Activated effector memory CD4-positive, alpha-beta T cell treated with Interleukin-2 at 50 U/mL for 16 hours (primary cell): Measurements from ENCODE around the gene LRP1B.
"Not testable (repeated sequence)": the region's sequence is repeated elsewhere in the genome, so short reads cannot be mapped to it uniquely, and the experiment has no call there.

ENCODE experiments used
- DNase-seq: peaks from one replicate; pipeline ENCODE4 v3.0.0-alpha.2; 2020

Gene LRP1B

GRCh38 chr2:141863964-141864363, 266.9 kb downstream of the LRP1B start:
- DNase-seq, result no peak

- no peak for DNase-seq
These were observed 274.4 kb downstream of the LRP1B start for GRCh38 chr2:141856215-141856919.

DNA sequence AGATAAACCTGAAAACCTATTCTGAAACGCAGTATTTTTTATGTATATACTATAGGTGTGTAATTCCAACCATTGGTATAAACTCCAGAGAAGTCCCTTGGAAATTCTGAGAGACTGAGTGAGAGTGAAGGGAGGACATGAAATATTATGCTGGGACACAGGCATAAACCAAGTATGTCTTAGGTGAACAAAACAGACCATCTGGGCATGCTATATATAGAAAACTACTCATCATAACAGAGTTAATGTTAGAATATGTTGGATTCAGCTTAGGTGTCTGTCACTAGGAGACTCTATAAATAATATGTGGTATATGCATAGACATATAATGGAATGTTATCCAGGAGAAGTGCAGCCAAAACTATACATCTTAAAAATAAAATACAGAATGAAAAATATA, 282.6 kb downstream of the LRP1B start:
- no peak for DNase-seq

DNA sequence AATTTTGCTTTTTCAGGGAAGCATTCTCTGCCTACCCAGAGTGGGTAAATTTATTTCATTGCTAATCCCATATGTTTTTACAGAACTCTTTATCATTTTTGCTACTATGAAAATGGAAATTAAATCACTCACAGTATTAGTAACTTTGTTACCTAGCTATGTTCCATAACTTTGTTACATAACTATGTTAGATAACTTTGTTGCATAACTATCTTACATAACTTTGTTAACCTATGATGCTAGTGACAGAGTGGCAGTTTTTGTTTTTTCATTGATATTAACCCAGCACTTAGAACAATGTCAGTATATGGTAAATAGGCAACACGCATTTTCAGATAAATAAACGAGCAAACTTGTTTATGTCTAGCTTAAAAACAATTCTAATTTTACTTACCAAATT, 286.6 kb downstream of the LRP1B start:
- no peak for DNase-seq

DNA sequence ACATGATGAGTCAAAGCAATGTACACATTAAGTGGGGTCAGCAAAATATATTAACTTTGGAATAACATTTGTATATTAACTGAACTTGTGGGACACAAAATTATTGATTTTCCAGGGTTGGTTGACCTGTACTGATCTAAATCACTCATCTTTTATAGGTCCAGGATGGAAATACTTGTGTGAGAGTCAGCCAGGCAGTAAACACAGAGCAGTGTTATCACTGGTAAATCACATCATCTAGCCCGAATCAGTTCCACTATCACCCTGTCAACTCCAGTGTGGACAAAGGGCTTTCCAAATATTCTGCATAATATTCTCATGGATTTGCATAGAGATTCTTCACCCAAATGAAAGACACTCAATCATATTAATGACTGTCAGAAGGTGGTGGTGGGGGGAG, 295.7 kb downstream of the LRP1B start:
- no peak for DNase-seq

- no peak for DNase-seq
These were observed 302.1 kb downstream of the LRP1B start for GRCh38 chr2:141828761-141829160.

- DNase-seq, result no peak
These were observed 306.0 kb downstream of the LRP1B start for GRCh38 chr2:141824790-141825189.

GRCh38 chr2:141820893-141821292, 309.9 kb downstream of the LRP1B start:
- DNase-seq, result no peak

DNA sequence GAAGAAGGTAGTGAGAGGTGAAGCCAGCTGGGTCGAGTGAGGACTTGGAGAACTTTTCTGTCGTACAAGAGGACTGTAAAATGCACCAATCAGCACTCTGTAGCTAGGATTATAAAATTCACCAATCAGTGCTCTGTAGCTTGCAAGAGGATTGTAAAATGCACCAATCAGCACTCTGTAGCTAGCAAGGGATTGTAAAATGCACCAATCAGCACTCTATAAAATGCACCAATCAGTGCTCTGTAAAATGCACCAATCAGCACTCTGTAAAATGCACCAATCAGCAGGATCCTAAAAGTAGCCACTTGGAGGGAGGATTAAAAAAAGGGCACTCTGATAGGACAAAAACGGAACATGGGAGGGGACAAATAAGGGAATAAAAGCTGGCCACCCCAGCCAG, 315.5 kb downstream of the LRP1B start:
- DNase-seq, result not testable (repeated sequence)

GRCh38 chr2:141814150-141814549, 316.7 kb downstream of the LRP1B start:
- no peak for DNase-seq

DNA sequence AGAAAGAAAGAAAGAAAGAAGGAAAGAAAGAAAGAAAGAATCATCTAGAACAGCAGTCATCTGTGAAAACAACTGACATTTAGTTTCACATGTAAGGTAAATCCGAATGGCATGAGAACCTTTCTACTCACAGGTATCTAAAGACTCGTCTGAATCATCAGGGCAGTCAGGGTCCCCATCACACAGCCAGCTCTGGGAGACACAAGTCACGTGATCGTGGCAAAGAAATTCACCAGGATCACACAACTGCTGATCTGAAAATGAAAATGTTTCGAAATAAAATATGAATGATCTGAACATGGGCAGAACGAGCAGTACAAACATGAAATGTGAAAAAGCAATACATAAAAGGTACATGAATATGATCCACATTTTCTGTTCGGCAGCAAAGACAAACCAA, 320.7 kb downstream of the LRP1B start:
- no peak for DNase-seq

DNA sequence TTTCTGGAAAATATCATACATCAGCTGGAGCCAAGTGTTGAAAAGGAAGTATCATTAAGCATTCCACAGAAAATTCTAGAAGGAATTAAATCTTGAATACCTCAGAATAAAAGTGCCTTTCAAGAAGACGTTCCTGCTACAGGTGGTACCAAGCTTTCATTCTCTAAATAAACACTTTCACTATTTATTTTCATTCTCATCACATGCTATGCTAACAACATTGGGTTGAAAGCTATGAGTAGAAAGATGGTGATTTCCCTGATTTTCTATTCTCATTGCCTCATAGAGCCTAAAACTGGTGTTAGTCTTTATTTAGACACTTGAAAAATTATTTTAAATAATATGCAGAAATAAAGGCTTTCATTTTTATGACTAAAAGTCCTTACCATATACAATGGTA, 324.7 kb downstream of the LRP1B start:
- DNase-seq, result no peak

GRCh38 chr2:141805302-141805701, 325.5 kb downstream of the LRP1B start:
- DNase-seq, result no peak

DNA sequence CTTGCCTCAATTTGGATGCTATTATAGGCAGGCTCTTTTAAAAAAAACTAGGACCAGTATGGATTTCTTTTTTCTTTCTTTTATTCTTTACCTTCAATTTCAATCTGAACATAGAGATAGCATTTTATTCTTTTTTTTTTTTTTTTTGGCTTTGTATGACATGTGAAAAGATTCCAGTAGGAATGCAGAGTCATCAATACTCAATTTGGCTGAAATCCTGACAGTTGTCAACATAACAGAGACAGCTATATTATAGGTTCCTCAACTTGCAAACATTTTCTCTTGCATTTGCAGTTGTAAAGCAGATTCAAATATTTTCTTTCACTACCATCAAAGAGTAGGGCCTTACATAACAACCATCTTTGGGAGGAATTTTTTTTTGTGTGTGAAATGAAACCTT, 334.4 kb downstream of the LRP1B start:
- no peak for DNase-seq

GRCh38 chr2:141791521-141791920, 339.3 kb downstream of the LRP1B start:
- no peak for DNase-seq

DNA sequence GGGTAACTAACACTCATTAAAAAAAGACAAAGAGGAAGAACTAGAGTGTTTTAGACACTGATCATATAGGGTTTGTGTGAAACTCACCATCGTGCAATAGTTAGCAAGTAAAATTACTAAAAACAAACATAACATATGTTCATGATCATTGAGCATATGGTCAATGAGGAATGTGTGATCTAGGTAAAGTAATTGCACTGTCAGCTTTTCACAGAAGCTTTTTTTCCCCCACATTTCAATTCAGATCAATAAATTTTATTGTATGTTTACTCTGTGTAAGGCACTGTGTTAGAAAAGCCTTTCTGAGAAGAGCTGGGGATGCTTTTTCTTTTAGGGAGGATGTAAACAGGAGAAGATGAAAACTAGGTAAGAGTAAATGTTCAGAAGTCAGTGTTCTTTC, 348.2 kb downstream of the LRP1B start:
- no peak for DNase-seq

DNA sequence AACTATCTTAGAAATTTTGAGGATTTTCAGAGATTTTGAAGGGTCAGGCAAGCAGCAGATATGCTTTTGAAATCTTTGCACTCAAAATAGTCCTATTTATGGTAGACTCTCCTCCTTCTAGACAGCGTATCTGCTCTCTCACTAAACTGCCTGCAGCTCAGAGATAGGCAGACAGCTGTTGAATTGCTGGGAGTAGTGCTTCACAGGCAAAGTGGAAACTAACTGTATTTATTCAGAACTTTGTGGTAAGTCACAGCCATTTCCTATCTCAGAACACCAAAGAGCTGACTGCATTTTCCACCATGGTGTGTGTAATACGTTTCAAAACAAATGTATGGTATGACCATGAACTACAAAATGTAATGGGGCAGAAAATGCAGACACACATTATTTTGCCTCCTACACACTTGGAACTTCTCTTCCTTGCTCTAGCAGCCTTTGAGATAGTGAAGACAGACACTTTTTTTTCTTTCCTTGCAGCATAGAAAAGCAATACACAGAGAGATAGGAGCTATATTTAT, 352.4 kb downstream of the LRP1B start:
- no peak for DNase-seq

- DNase-seq, result no peak
These were observed 360.3 kb downstream of the LRP1B start for GRCh38 chr2:141770530-141770929.

DNA sequence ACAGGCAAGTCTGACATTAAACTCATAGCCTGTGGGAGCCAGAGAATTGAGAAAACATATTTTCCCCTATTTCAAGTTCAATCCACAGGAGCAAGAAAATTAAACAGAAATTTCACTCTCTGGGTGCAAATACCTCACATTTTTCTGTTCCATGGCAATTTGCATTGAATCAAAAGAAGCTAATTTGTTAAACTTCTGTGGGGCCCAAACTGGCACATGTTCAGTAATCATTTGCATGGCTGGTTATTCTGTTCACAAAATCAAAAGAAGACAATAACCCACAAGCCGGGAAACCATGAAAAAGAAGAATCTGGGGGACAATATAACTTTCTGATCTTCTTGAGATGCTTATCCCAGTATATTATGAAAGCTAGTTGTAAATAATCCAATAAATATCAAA, 363.1 kb downstream of the LRP1B start:
- DNase-seq, result no peak

- DNase-seq, result no peak
These were observed 363.8 kb downstream of the LRP1B start for GRCh38 chr2:141767051-141767450.

GRCh38 chr2:141766225-141766624, 364.6 kb downstream of the LRP1B start:
- DNase-seq, result no peak

DNA sequence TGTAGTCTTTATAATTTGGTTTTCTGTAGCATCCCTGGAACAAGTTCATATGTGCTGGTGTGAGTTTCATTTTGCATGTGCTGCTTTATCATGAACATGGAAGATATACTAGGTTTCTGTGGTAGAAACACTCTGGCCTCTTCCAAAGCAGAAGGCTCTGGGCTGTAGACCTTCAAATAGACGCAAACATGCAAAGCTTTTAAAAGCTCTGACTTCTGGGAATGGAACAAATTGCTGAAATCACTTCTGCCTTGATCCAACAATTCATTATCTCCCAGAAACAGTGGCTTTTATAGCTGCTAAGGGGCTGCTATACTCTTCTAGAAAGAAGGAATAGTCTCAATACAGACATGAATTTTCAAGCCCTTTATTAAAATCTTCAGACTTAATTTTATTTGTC, 382.2 kb downstream of the LRP1B start:
- no peak for DNase-seq

DNA sequence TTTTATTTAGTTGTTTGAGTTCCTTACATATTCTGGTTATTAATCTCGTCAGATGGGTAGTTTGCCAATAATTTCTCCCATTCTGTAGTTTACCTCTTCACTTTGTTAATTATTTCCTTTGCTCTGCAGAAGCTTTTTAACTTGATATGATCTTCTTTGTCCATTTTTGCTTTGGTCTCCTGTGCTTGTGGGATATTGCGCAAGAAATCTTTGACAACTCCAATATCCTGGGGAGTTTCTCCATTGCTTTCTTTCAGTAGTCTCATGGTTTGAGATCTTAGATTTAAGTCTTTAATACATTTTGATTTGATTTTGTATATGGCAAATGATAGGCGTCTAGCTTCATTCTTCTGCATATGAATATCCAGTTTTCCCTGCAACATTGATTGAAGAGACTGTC, 389.2 kb downstream of the LRP1B start:
- no peak for DNase-seq

DNA sequence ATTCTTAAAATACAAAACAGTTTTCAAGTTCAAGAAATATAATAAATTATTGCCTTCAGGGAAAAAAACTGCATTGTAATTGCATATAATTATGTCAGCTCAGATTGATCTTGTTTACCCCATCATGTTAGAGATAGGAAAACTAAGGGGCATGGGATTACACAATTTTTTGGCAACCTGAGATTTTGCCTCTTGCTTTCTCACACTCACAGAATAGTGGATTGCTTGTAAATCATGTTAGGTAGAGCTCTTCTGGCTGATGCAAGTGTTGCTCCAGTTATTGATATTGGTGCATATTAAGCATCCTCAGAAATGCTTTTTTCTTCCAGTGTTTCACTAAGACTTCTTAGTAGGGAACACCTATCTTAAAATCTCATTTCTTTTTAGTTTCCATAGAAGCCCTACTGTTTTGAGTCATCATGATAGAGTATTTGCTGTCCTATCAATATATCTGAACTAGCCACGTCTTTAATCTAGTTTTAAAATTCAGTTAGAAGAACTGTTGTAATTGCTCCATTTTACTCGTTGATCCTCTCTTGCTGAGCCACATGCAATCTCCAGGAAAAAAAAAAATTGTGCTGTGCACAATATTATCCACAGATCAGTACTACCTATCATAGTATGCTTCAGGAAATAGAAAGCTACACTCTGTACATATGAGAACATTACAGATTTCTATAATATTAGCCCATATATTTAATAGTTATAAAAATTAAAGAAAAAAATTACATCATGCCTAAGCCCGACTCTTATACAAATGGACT, 393.1 kb downstream of the LRP1B start:
- no peak for DNase-seq

DNA sequence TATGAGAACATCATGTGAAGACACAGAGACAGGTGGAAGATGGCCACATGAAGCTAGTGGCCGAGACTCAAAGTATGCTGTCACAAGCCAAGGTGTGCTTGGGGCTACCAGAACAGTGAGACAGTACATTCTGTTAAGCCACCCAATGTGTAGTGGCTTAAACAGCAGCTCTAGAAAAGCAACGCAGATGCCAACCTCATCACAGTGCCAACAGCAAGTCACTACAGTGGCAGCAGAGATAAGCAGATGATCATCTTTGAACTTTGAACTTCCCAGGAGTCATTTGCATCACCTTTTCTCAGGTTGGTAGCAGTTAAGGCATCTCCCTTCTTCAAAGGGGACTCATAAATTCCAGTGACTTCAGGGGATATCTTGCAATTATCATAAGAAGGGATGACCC, 394.4 kb downstream of the LRP1B start:
- DNase-seq, result no peak
